HCT116 (cell line): ENCODE measurements around the gene ARL15. TPM values are rescaled to one million over a fixed set of nuclear protein-coding genes. Genes with fewer than 3 reads are reported as not detected.

Source experiments
- ATAC-seq: fragments of 200-7000 bp; cut with Tn5 transposase; 2 replicates; pipeline ENCODE4 v1.9.1; 2020; ENCODE audit warnings: mild to moderate bottlenecking, moderate library complexity
- BruUV-seq: library from RNA; stranded (reverse); fragments of 400-500 nt; replicated peaks from 2 replicates; lab custom pipeline; 2021; lab: Mats Ljungman, UMichigan
- CTCF ChIA-PET: fragments of 300-600 bp; sonication (Branson Sonifier 250); formaldehyde crosslinking; loops from one replicate; lab custom pipeline; 2021; ENCODE audit warnings: antibody characterized with exemption; lab: Charles Lee
- POLR2A ChIA-PET: fragments of 300-600, 350-600 bp; sonication (Branson Sonifier 250); formaldehyde crosslinking; loops from one replicate; lab custom pipeline; 2021; ENCODE audit warnings: antibody characterized with exemption; lab: Charles Lee
- RAD21 ChIA-PET, 2 experiments: fragments of 300-600 bp; sonication (Branson Sonifier 250); formaldehyde crosslinking; loops; one replicate each; lab custom pipeline; 2023; ENCODE audit warnings: low total read pairs in 2 of 2; ENCODE audit not compliant: uncharacterized antibody in 2 of 2, unreplicated experiment in 2 of 2, low non-redundant PET in 1 of 2; lab: Charles Lee
- DNase-seq: peaks from one replicate; pipeline ENCODE4 v3.0.0-alpha.2; 2010; ENCODE audit warnings: low read depth, low spot score
- H2AFZ ChIP-seq: fragments of 200-600 bp; shearing (Covaris generic), sonication (generic); 2 replicates; pipeline ENCODE4 v1.6.1; 2017; ENCODE audit warnings: low read depth, mixed run types, mixed read lengths, antibody characterized with exemption, low read length; ENCODE audit not compliant: poor library complexity, severe bottlenecking
- H3K27ac ChIP-seq: 2 replicates; pipeline ENCODE4 v1.5.1; 2012; ENCODE audit warnings: low read depth, low read length
- H3K27me3 ChIP-seq: fragments of 200-600 bp; sonication (generic); 2 replicates; pipeline ENCODE4 v1.6.1; 2016; ENCODE audit warnings: mixed run types, low read length, mixed read lengths; ENCODE audit not compliant: insufficient read depth
- H3K36me3 ChIP-seq, 2 experiments: fragments of 200-500 bp in 1 of 2; fragments of 200-600 bp in 1 of 2; sonication (Bioruptor generic) in 1 of 2; sonication (generic) in 1 of 2; 2 replicates each; pipeline versions ENCODE4 v1.5.1 to v1.6.1; 2014 to 2016; ENCODE audit warnings: low read length in 2 of 2, inconsistent platforms in 1 of 2, mixed read lengths in 1 of 2, mixed run types in 1 of 2; ENCODE audit not compliant: insufficient read depth in 2 of 2, control insufficient read depth in 1 of 2
- H3K4me1 ChIP-seq, 2 experiments: fragments of 200-600 bp in 1 of 2; sonication (generic) in 1 of 2; 2 replicates each; pipeline versions ENCODE4 v1.5.1 to v1.6.1; 2012 to 2017; ENCODE audit warnings: low read length in 2 of 2, inconsistent platforms in 1 of 2, mild to moderate bottlenecking in 1 of 2, mixed read lengths in 1 of 2, mixed run types in 1 of 2, moderate library complexity in 1 of 2; ENCODE audit not compliant: insufficient read depth in 2 of 2, control insufficient read depth in 1 of 2
- H3K4me2 ChIP-seq: fragments of 200-600 bp; sonication (generic); 2 replicates; pipeline ENCODE4 v1.6.1; 2017; ENCODE audit warnings: mixed run types, low read length, mixed read lengths
- H3K4me3 ChIP-seq, 2 experiments: fragments of 200-600 bp in 1 of 2; sonication (generic) in 1 of 2; replicated peaks in 1 of 2; 2 replicates each; pipeline ENCODE4 v1.5.1; 2011 to 2016; ENCODE audit warnings: low read length in 2 of 2, control low read depth in 1 of 2, low read depth in 1 of 2, mild to moderate bottlenecking in 1 of 2, mixed read lengths in 1 of 2, mixed run types in 1 of 2
- H3K79me2 ChIP-seq: fragments of 200-600 bp; sonication (generic); 2 replicates; pipeline ENCODE4 v1.6.1; 2017; ENCODE audit warnings: mild to moderate bottlenecking, mixed run types, low read length, moderate library complexity, mixed read lengths; ENCODE audit not compliant: insufficient read depth
- H3K9ac ChIP-seq: fragments of 200-600 bp; sonication (generic); 2 replicates; pipeline ENCODE4 v1.6.1; 2016; ENCODE audit warnings: low read length, mixed read lengths
- H3K9me2 ChIP-seq: fragments of 200-600 bp; sonication (generic), shearing (Covaris generic); 2 replicates; pipeline ENCODE4 v1.6.1; 2017; ENCODE audit warnings: mixed run types, mild to moderate bottlenecking, moderate library complexity; ENCODE audit not compliant: insufficient read depth
- H3K9me3 ChIP-seq, 2 experiments: fragments of 200-500 bp in 1 of 2; fragments of 200-600 bp in 1 of 2; sonication (Bioruptor generic) in 1 of 2; sonication (generic) in 1 of 2; 2 replicates each; pipeline ENCODE4 v1.6.1; 2014 to 2017; ENCODE audit warnings: low read length in 2 of 2, mixed read lengths in 2 of 2, inconsistent platforms in 1 of 2, low read depth in 1 of 2, mild to moderate bottlenecking in 1 of 2, mixed run types in 1 of 2, moderate library complexity in 1 of 2; ENCODE audit not compliant: control insufficient read depth in 1 of 2, insufficient read depth in 1 of 2
- H4K20me1 ChIP-seq: fragments of 200-600 bp; sonication (generic), shearing (Covaris generic); 2 replicates; pipeline ENCODE4 v1.6.1; 2017; ENCODE audit warnings: mixed run types, mild to moderate bottlenecking, moderate library complexity; ENCODE audit not compliant: insufficient read depth
- FOSL1 ChIP-seq: IDR thresholded peaks from 2 replicates; pipeline ENCODE4 v1.6.1; 2012; ENCODE audit warnings: low read depth
- JUND ChIP-seq: IDR thresholded peaks from 2 replicates; pipeline ENCODE4 v1.6.1; 2012
- POLR2A ChIP-seq: IDR thresholded peaks from 2 replicates; pipeline ENCODE4 v1.7.0; 2011; ENCODE audit warnings: borderline replicate concordance; ENCODE audit not compliant: insufficient read depth, insufficient read length; ENCODE audit errors: extremely low read depth
- RAD21 ChIP-seq: IDR thresholded peaks from 2 replicates; pipeline ENCODE4 v1.6.1; 2012; ENCODE audit warnings: low read depth, mild to moderate bottlenecking
- SIN3A ChIP-seq: IDR thresholded peaks from 2 replicates; pipeline ENCODE4 v1.6.1; 2012; ENCODE audit warnings: low read depth
- SP1 ChIP-seq: IDR thresholded peaks from 2 replicates; pipeline ENCODE4 v1.6.1; 2012; ENCODE audit warnings: low read depth
- SRF ChIP-seq: IDR thresholded peaks from 2 replicates; pipeline ENCODE4 v1.6.1; 2012; ENCODE audit warnings: low read depth
- TCF7L2 ChIP-seq: IDR thresholded peaks from 2 replicates; pipeline ENCODE4 v1.7.0; 2011; ENCODE audit warnings: borderline replicate concordance, inconsistent platforms; ENCODE audit not compliant: insufficient read depth, insufficient read length; ENCODE audit errors: extremely low read depth
- intact Hi-C: fragments of 100-400 bp; cut with micrococcal nuclease; formaldehyde crosslinking; loops from 2 replicates; pipeline ENCODE4 v1.10.0; 2022
- total RNA-seq: library from RNA; stranded (reverse); gene quantifications from one replicate; pipeline ENCODE4 v1.2.1, GENCODE V29; 2021; ENCODE audit not compliant: unreplicated experiment
- TF ChIP-seq, protein P1 (sequence below): IDR thresholded peaks from 2 replicates; pipeline ENCODE4 v1.6.1; 2011; ENCODE audit warnings: mild to moderate bottlenecking, low read length, moderate library complexity; ENCODE audit not compliant: insufficient replicate concordance; ENCODE audit errors: extremely low read depth
- TF ChIP-seq, protein P2 (sequence below), 3 experiments: fragments of 200-600 bp in 1 of 3; sonication (generic) in 1 of 3; IDR thresholded peaks in 2 of 3; conservative IDR thresholded peaks in 1 of 3; 2 replicates each; pipeline ENCODE4 v1.5.1; 2012 to 2017; ENCODE audit warnings: low read depth in 2 of 3, low read length in 2 of 3, antibody characterized with exemption in 1 of 3, borderline replicate concordance in 1 of 3, control low read depth in 1 of 3, mild to moderate bottlenecking in 1 of 3, mixed read lengths in 1 of 3, mixed run types in 1 of 3, moderate library complexity in 1 of 3; ENCODE audit not compliant: insufficient read depth in 1 of 3

The ARL15 gene
- total RNA-seq, 1 experiment from 2014 or later = 15.0 TPM

DNA sequence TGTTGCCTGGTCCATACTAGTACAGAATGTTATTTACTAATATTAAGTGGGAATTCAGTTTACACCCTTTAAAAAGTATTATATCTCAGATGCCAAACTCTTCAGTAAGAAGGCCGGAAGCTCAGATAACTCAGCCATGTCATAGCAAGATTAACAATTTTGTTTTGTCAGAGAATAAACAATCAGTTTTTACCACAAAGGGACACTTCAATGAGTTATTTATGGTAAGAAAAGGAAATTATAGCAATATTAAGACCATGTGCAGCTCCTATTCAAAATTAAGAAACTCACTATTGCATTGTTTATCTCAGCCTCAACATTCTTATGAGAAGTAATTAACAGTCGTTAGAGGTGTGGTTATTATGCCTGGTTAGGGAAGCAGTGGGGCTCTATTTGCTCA, 13.1 kb upstream of the ARL15 start:
- ChIA-PET POLR2A (no interaction called here), RAD21 (no interaction called here), CTCF (no interaction called here)
- H3K4me1 ChIP-seq = no peaks in the 10 kb centered on the region
- H2AFZ ChIP-seq = no peak overlapping the region
- no peaks in the 10 kb centered on the region for H3K79me2 ChIP-seq
- no peaks in the 10 kb centered on the region for H3K9me2 ChIP-seq
- BruUV-seq = no TSS peak
- intact Hi-C loops = no loop called here
- H3K36me3 ChIP-seq = no peaks in the 10 kb centered on the region
- DNase-seq = no peak
- no peak overlapping the region for H3K4me2 ChIP-seq
- H3K9me3 ChIP-seq = no peaks in the 10 kb centered on the region
- no peak overlapping the region for H3K9ac ChIP-seq
- no peaks in the 10 kb centered on the region for H4K20me1 ChIP-seq
- H3K27me3 ChIP-seq = no peaks in the 10 kb centered on the region
- ATAC-seq = no peak
- H3K4me3 ChIP-seq = no peak overlapping the region
- TF ChIP-seq SRF (no peak), TCF7L2 (no peak), RAD21 (no peak), SIN3A (no peak), JUND (no peak), FOSL1 (no peak), SP1 (no peak), POLR2A (no peak)
- TF ChIP-seq, protein P1, sequence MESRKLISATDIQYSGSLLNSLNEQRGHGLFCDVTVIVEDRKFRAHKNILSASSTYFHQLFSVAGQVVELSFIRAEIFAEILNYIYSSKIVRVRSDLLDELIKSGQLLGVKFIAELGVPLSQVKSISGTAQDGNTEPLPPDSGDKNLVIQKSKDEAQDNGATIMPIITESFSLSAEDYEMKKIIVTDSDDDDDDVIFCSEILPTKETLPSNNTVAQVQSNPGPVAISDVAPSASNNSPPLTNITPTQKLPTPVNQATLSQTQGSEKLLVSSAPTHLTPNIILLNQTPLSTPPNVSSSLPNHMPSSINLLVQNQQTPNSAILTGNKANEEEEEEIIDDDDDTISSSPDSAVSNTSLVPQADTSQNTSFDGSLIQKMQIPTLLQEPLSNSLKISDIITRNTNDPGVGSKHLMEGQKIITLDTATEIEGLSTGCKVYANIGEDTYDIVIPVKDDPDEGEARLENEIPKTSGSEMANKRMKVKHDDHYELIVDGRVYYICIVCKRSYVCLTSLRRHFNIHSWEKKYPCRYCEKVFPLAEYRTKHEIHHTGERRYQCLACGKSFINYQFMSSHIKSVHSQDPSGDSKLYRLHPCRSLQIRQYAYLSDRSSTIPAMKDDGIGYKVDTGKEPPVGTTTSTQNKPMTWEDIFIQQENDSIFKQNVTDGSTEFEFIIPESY = no peak
- TF ChIP-seq, protein P2, sequence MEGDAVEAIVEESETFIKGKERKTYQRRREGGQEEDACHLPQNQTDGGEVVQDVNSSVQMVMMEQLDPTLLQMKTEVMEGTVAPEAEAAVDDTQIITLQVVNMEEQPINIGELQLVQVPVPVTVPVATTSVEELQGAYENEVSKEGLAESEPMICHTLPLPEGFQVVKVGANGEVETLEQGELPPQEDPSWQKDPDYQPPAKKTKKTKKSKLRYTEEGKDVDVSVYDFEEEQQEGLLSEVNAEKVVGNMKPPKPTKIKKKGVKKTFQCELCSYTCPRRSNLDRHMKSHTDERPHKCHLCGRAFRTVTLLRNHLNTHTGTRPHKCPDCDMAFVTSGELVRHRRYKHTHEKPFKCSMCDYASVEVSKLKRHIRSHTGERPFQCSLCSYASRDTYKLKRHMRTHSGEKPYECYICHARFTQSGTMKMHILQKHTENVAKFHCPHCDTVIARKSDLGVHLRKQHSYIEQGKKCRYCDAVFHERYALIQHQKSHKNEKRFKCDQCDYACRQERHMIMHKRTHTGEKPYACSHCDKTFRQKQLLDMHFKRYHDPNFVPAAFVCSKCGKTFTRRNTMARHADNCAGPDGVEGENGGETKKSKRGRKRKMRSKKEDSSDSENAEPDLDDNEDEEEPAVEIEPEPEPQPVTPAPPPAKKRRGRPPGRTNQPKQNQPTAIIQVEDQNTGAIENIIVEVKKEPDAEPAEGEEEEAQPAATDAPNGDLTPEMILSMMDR (IDR thresholded peaks at IDR 0.05 in 2 of 3, conservative IDR thresholded peaks at IDR 0.05 in 1 of 3; ENCODE audit: borderline replicate concordance in 1 of 3, insufficient read depth in 1 of 3, low read depth in 2 of 3, low read length in 2 of 3) = no peak
- no peak overlapping the region for H3K27ac ChIP-seq
